A673 (cell line): ENCODE results near the gene SMARCC1.

Experiments
- EZH2 ChIP-seq: fragments of 200-600 bp; sonication (generic); IDR thresholded peaks from 2 replicates; pipeline ENCODE4 v1.6.1; 2017; ENCODE audit warnings: borderline replicate concordance, low read depth, mild to moderate bottlenecking, mixed read lengths, antibody characterized with exemption, low read length; ENCODE audit not compliant: poor library complexity, severe bottlenecking
- TF ChIP-seq, protein P1 (sequence below): fragments of 300-800, 200-600 bp; sonication (generic); conservative IDR thresholded peaks from 2 replicates; pipeline ENCODE4 v1.5.1; 2017; ENCODE audit warnings: low read depth, mild to moderate bottlenecking, antibody characterized with exemption, low read length, moderate library complexity, mixed read lengths

GRCh38 chr3:47617086-47618010 lies 164.3 kb downstream of the SMARCC1 start:
- TF ChIP-seq, protein P1, sequence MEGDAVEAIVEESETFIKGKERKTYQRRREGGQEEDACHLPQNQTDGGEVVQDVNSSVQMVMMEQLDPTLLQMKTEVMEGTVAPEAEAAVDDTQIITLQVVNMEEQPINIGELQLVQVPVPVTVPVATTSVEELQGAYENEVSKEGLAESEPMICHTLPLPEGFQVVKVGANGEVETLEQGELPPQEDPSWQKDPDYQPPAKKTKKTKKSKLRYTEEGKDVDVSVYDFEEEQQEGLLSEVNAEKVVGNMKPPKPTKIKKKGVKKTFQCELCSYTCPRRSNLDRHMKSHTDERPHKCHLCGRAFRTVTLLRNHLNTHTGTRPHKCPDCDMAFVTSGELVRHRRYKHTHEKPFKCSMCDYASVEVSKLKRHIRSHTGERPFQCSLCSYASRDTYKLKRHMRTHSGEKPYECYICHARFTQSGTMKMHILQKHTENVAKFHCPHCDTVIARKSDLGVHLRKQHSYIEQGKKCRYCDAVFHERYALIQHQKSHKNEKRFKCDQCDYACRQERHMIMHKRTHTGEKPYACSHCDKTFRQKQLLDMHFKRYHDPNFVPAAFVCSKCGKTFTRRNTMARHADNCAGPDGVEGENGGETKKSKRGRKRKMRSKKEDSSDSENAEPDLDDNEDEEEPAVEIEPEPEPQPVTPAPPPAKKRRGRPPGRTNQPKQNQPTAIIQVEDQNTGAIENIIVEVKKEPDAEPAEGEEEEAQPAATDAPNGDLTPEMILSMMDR = no peak
- TF ChIP-seq EZH2 = no peak
